Mesendoderm (in vitro differentiated cells): ENCODE data around the gene OSBPL5.
A peak's percentile ranks its signal among the peaks of the same experiment; 100 is the strongest.

ENCODE experiments used
- DNase-seq: peaks from one replicate; pipeline ENCODE4 v3.0.0; 2013
- H2AK5ac ChIP-seq: 2 replicates; pipeline ENCODE4 v1.6.1; 2013; ENCODE audit warnings: low read length, inconsistent platforms
- H2BK120ac ChIP-seq: 2 replicates; pipeline ENCODE4 v1.6.1; 2013; ENCODE audit warnings: low read depth, mild to moderate bottlenecking, low read length, moderate library complexity, mixed read lengths
- H2BK15ac ChIP-seq: replicated peaks from 2 replicates; pipeline ENCODE4 v1.6.1; 2013; ENCODE audit warnings: low read depth, mild to moderate bottlenecking, moderate library complexity
- H2BK5ac ChIP-seq: 2 replicates; pipeline ENCODE4 v1.6.1; 2013; ENCODE audit warnings: low read length, inconsistent platforms
- H3K18ac ChIP-seq: 2 replicates; pipeline ENCODE4 v1.6.1; 2013; ENCODE audit warnings: mild to moderate bottlenecking, low read length, mixed read lengths
- H3K23ac ChIP-seq: one replicate; pipeline ENCODE4 v1.6.1; 2013; ENCODE audit warnings: low read length
- H3K27ac ChIP-seq: 2 replicates; pipeline ENCODE4 v1.5.1; 2013; ENCODE audit warnings: low read depth, mild to moderate bottlenecking, inconsistent platforms, low read length, moderate library complexity
- H3K27me3 ChIP-seq: 2 replicates; pipeline ENCODE4 v1.6.1; 2013; ENCODE audit warnings: low read length, control low read depth, mild to moderate bottlenecking, inconsistent platforms; ENCODE audit not compliant: insufficient read depth, poor library complexity
- H3K36me3 ChIP-seq: 2 replicates; pipeline ENCODE4 v1.6.1; 2013; ENCODE audit warnings: low read length, inconsistent platforms; ENCODE audit not compliant: control insufficient read depth, insufficient read depth
- H3K4ac ChIP-seq: one replicate; pipeline ENCODE4 v1.6.1; 2013; ENCODE audit warnings: low read depth, mild to moderate bottlenecking, low read length, moderate library complexity
- H3K4me1 ChIP-seq: 2 replicates; pipeline ENCODE4 v1.6.1; 2013; ENCODE audit warnings: low read depth, low read length, inconsistent platforms; ENCODE audit not compliant: control insufficient read depth
- H3K4me2 ChIP-seq: 2 replicates; pipeline ENCODE4 v1.6.1; 2013; ENCODE audit warnings: low read length
- H3K4me3 ChIP-seq: 2 replicates; pipeline ENCODE4 v1.5.1; 2013; ENCODE audit warnings: mild to moderate bottlenecking, low read length
- H3K56ac ChIP-seq: one replicate; pipeline ENCODE4 v1.6.1; 2013; ENCODE audit warnings: low read length
- H3K79me1 ChIP-seq: 2 replicates; pipeline ENCODE4 v1.6.1; 2013; ENCODE audit warnings: low read length, inconsistent platforms
- H3K79me2 ChIP-seq: 2 replicates; pipeline ENCODE4 v1.6.1; 2013; ENCODE audit warnings: mild to moderate bottlenecking, low read length; ENCODE audit not compliant: control insufficient read depth, insufficient read depth
- H3K9ac ChIP-seq: 2 replicates; pipeline ENCODE4 v1.6.1; 2013; ENCODE audit warnings: low read length, inconsistent platforms
- H4K5ac ChIP-seq: one replicate; pipeline ENCODE4 v1.6.1; 2013; ENCODE audit warnings: low read length
- H4K8ac ChIP-seq: one replicate; pipeline ENCODE4 v1.6.1; 2013; ENCODE audit warnings: low read depth, mild to moderate bottlenecking, control low read depth, low read length, moderate library complexity
- WGBS: extraction: QIAGEN DNeasy Blood & Tissue Kit; methylation state at CpG from one replicate; pipeline ENCODE4 v1.1.7; 2013; ENCODE audit warnings: low lambda C conversion rate, missing lambda C conversion rate; ENCODE audit not compliant: insufficient coverage; ENCODE audit errors: extremely low coverage; 5-methylcytosine and 5-hydroxymethylcytosine counted together

The OSBPL5 gene

DNA sequence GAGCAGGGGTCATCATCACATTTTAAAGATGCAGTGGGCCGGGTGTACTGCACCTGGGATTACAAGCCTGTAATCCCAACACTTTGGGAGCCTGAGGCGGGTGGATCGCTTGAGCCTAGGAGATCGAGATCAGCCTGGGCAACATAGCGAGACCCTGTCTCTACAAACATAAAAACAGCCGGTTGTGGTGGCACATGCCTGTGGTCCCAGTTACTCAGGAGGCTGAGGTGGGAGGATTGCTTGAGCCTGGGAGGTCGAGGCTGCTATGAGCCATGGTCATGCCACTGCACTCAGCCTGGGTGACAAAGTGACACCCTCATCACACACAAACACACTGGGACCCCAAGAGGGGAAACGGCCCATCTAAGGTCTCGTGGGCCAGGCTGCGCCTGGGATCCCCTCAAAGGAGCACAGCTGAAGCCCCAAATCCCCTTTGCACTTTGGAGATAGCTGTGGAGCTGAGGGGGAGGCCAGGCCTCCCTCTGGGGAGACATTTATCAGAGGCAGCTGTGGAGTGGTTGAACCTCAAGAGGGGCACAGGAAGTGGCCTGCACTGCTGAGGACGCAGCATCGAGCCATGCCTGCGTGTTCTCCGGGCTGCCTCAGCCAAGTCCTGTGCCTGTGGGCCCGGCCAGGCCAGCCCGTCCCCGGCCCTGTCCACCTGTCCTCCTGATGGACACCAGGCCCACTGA is 27.5 kb downstream of the OSBPL5 start:
- Histone ChIP-seq H2BK15ac (no peak overlapping the region), H3K36me3 (no peaks in the 10 kb centered on the region), H3K18ac (no peak overlapping the region), H3K79me1 (no peaks in the 10 kb centered on the region), H3K27ac (no peak overlapping the region), H4K8ac (no peak overlapping the region), H2BK5ac (no peak overlapping the region), H3K4me1 (no peaks in the 10 kb centered on the region), H3K4me2 (no peak overlapping the region), H3K9ac (no peak overlapping the region), H4K5ac (no peak overlapping the region), H3K4ac (no peak overlapping the region), H3K56ac (no peak overlapping the region), H3K23ac (no peak overlapping the region), H3K27me3 (no peaks in the 10 kb centered on the region), H2AK5ac (no peak overlapping the region), H2BK120ac (no peak overlapping the region), H3K4me3 (no peak overlapping the region), H3K79me2 (no peaks in the 10 kb centered on the region)
- no CpG with 5 or more reads among the region's 17 CpGs for WGBS
- no peak for DNase-seq

DNA sequence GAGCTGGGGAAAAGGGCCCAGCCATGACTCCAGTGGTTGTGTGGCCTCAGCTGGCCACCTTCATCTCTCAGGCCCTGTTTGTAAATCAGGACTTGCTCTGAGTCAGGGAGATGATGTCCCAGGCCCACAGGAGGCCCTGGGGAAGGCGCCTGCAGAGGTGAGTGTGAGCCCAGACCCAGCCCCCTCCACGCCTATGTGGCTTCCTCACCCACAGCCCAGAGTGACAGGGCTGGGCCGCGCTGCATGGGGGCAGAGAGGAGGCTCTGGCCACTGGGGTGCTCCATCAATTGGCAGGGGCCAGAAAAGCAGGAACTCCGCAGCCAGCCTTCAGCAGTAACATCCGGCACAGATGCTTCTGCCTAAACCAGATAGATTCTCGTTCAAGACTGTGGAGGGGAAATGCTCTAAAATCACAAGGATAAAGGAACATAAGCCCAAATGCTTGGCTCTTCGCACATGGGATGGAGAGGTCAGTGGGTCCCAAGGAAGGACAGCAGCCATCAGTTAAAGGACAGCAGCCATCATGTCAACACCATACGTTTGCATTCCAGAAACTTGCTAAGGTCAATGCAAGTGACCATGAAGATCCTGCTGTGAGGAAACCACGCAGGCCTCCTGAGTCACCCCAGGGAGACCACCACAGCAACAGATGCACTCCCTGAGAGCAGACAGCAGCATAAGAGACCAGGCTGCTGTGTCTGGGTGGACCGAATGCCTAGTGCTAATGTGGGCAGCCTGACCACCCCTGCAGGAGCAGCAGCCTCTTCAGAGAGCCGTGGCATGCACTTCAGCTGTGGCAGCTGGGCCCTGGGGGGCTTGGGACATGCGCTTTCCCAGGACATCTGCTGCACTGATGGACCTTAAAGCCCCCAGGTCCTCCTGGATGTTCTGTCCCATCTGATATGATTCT is 28.3 kb downstream of the OSBPL5 start:
- Histone ChIP-seq H4K8ac (no peak overlapping the region), H3K27ac (no peak overlapping the region)

DNA sequence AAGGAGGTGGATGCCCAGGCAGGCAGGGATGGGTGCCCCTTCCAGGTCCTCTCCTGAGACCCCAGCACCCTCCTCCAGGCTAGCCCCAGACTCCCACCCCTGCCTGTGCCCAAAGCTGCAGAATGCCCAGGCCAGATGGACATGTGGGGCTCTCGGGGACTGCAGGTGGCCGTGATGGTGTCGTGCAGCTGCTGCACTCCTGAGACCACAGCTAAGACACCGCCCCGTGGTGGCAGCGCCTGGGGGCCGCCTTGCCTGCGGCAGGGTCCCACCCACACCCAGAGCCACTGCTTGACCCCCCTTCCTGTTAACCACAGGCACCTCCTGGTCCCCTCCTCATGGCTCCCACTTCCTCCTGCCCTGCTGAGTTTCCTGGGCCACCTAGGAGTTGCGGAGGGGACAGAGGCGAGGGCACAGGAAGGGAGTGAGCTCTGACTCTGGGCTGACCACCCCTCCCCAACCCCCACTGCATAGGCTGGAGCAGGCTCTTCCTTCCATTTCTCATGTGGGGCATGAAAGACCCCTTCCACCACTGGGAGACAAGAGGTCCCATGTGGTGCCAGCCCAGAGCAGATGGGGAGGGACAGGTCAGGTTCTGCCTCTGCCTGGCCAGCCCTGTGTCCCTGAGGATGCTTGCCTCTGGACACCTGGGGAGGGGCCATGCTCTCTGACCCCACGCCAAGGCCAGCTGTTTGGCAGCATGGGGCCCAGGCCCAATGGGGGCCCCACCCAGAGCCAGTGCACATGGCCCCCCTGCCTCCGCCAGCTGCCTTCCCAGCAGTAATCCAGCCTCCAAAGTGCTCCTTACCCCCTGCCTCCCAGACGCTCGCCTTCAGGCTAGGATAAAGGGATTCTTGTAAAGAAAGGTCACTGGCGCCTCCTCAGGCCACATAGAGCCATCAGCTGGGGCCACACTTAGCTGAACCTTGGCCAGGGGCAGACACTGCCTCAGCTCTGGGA is 29.3 kb downstream of the OSBPL5 start:
- Histone ChIP-seq H3K4me3 (no peak overlapping the region), H4K5ac (no peak overlapping the region), H3K23ac (no peak overlapping the region), H3K18ac (no peak overlapping the region), H3K79me1 (no peaks in the 10 kb centered on the region), H3K79me2 (no peaks in the 10 kb centered on the region), H4K8ac (no peak overlapping the region), H3K27me3 (no peaks in the 10 kb centered on the region), H3K4ac (no peak overlapping the region), H3K4me1 (no peaks in the 10 kb centered on the region), H3K9ac (no peak overlapping the region), H3K56ac (no peak overlapping the region), H3K36me3 (no peaks in the 10 kb centered on the region), H3K27ac (no peak overlapping the region), H2AK5ac (no peak overlapping the region), H3K4me2 (no peak overlapping the region), H2BK5ac (no peak overlapping the region), H2BK120ac (no peak overlapping the region), H2BK15ac (no peak overlapping the region)
- peak; percentile 86 for DNase-seq
- no CpG with 5 or more reads among the region's 15 CpGs for WGBS

More for the DNA sequence above, 28.3 kb downstream of the OSBPL5 start:
- H3K56ac ChIP-seq, result no peak overlapping the region
- H3K18ac ChIP-seq, result no peak overlapping the region
- no CpG with 5 or more reads among the region's 13 CpGs for WGBS
- no peak overlapping the region for H3K9ac ChIP-seq
- H3K4ac ChIP-seq, result no peak overlapping the region
- H3K79me1 ChIP-seq, result no peaks in the 10 kb centered on the region
- no peaks in the 10 kb centered on the region for H3K27me3 ChIP-seq
- no peak overlapping the region for H3K4me2 ChIP-seq
- no peak for DNase-seq
- H3K23ac ChIP-seq, result no peak overlapping the region
- no peaks in the 10 kb centered on the region for H3K79me2 ChIP-seq
- no peaks in the 10 kb centered on the region for H3K4me1 ChIP-seq
- H3K4me3 ChIP-seq, result no peak overlapping the region
- H2BK15ac ChIP-seq, result no peak overlapping the region
- no peak overlapping the region for H4K5ac ChIP-seq
- no peaks in the 10 kb centered on the region for H3K36me3 ChIP-seq
- no peak overlapping the region for H2BK5ac ChIP-seq
- no peak overlapping the region for H2AK5ac ChIP-seq
- no peak overlapping the region for H2BK120ac ChIP-seq

DNA sequence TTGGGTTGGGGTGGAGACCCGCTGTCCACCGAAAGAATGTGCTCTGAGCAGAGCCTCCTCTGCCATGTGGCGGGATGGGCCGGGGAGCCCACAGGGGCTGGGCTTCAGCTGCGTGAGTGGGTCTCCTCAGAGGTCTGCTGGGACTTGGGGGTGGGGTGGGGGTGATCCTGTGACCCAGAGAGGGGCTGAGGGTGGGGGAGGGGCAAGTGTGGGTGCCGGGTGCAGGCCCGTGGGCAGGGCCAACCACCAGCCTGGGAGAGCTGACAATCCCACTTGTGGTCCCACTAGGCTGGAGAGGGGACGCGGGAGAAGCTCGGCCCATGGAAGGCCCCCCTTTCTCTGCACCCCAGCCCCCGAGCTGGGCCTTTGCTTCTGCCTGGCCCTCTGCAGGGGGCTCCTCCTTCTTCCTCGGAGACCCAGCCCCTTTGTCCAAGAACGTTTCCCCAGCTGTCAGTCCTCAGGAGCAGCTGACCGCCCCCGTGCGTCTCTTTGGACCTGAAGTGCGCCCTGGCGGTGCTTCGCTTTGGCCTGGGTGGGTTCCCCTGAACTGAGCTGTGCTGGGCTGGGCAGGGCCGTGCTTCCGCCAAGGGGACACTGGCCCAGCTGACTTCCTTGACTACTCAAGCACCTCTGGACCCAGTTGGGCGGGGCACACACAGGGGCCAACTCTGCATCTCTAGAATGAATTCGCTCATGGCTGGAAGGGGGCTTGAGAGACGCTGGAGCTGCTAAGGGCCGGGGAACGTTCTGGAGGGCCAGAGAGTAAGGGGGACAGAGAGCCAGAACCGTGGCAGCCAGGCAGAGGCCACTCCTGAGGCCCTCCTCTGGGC is 30.2 kb downstream of the OSBPL5 start:
- Histone ChIP-seq H3K18ac (no peak overlapping the region), H2BK120ac (no peak overlapping the region)

DNA sequence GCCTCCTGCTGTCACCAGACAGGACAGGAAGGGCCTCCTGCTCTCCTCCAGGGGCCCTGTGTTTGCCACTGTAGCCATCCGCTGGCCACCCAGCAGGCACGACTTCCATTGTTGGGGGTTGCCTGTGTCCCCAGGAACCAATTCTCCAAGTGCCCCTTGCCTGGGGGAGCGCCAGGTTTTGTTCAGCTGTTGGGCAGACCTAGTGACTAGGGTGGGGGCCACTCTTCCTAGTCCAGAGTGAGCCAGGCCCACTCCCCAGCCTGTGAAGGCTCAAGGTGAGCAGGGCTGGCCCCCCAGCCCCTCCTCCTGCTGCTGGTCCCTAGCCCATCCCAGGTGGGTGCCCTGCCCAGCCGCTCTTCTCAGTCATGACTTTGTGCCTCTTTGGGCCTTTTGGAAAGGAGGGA is 30.9 kb downstream of the OSBPL5 start:
- no peak overlapping the region for H2BK5ac ChIP-seq
- no peak overlapping the region for H3K4me3 ChIP-seq
- no CpG with 5 or more reads among the region's 4 CpGs for WGBS
- no peak overlapping the region for H2BK15ac ChIP-seq
- no peak overlapping the region for H3K56ac ChIP-seq
- H3K79me1 ChIP-seq, result no peaks in the 10 kb centered on the region
- H3K23ac ChIP-seq, result no peak overlapping the region
- H3K27me3 ChIP-seq, result no peaks in the 10 kb centered on the region
- H2AK5ac ChIP-seq, result no peak overlapping the region
- H3K79me2 ChIP-seq, result no peaks in the 10 kb centered on the region
- H3K36me3 ChIP-seq, result no peaks in the 10 kb centered on the region
- H3K18ac ChIP-seq, result no peak overlapping the region
- H3K4ac ChIP-seq, result no peak overlapping the region
- H3K4me2 ChIP-seq, result no peak overlapping the region
- H4K8ac ChIP-seq, result no peak overlapping the region
- H4K5ac ChIP-seq, result no peak overlapping the region
- H3K4me1 ChIP-seq, result no peaks in the 10 kb centered on the region
- DNase-seq, result no peak
- H3K27ac ChIP-seq, result no peak overlapping the region
- H2BK120ac ChIP-seq, result no peak overlapping the region
- H3K9ac ChIP-seq, result no peak overlapping the region

More for the DNA sequence above, 30.2 kb downstream of the OSBPL5 start:
- no peak overlapping the region for H2BK15ac ChIP-seq
- no peaks in the 10 kb centered on the region for H3K79me1 ChIP-seq
- no peak overlapping the region for H3K27ac ChIP-seq
- H3K4me3 ChIP-seq, result no peak overlapping the region
- no peak overlapping the region for H2BK5ac ChIP-seq
- H3K56ac ChIP-seq, result no peak overlapping the region
- no peak overlapping the region for H3K4me2 ChIP-seq
- H2AK5ac ChIP-seq, result no peak overlapping the region
- no peak overlapping the region for H3K9ac ChIP-seq
- H3K27me3 ChIP-seq, result no peaks in the 10 kb centered on the region
- H3K23ac ChIP-seq, result no peak overlapping the region
- no peak overlapping the region for H3K4ac ChIP-seq
- no CpG with 5 or more reads among the region's 27 CpGs for WGBS
- no peak overlapping the region for H4K8ac ChIP-seq
- no peaks in the 10 kb centered on the region for H3K36me3 ChIP-seq
- no peaks in the 10 kb centered on the region for H3K4me1 ChIP-seq
- DNase-seq, result no peak
- no peaks in the 10 kb centered on the region for H3K79me2 ChIP-seq
- no peak overlapping the region for H4K5ac ChIP-seq
